Prostate gland (tissue), 2 donors: ENCODE measurements around the gene IPO11.

Source experiments
- CTCF ChIP-seq, 4 experiments: fragments of 200-600 bp in 2 of 4; fragments of 450-650 bp in 2 of 4; sonication (generic) in 2 of 4; IDR thresholded peaks; 1 replicate in 3 of 4; 2 replicates in 1 of 4; pipeline ENCODE4 v1.5.1; 2016 to 2019; ENCODE audit warnings: antibody characterized with exemption in 4 of 4, mild to moderate bottlenecking in 2 of 4, moderate library complexity in 2 of 4
- POLR2AphosphoS5 ChIP-seq: sonication (generic); formaldehyde crosslinking; IDR thresholded peaks from one replicate; pipeline ENCODE4 v1.6.1; 2017; ENCODE audit warnings: antibody characterized with exemption

GRCh38 chr5:62575489-62575888 lies 162.9 kb downstream of the IPO11 start:
- TF ChIP-seq CTCF (IDR thresholded peaks at IDR 0.05), result no peak
- no peak for TF ChIP-seq POLR2AphosphoS5
